Measurements from ENCODE around the gene NKTR.
A peak's percentile ranks its signal among the peaks of the same experiment; 100 is the strongest.
"Not testable (repeated sequence)": the region's sequence is repeated elsewhere in the genome, so short reads cannot be mapped to it uniquely, and the experiment has no call there.

NKTR gene

GRCh38 chr3:42600111-42600957 lies at the start of gene NKTR:
NKTR (plus strand) TSS chr3:42600686; CDS start chr3:42601007, 321 bp downstream.
- peak; percentile 98 to 99 for DNase-seq

- DNase-seq: no peak
Measured at GRCh38 chr3:42552830-42553229, 47.7 kb upstream of the NKTR start.

DNA sequence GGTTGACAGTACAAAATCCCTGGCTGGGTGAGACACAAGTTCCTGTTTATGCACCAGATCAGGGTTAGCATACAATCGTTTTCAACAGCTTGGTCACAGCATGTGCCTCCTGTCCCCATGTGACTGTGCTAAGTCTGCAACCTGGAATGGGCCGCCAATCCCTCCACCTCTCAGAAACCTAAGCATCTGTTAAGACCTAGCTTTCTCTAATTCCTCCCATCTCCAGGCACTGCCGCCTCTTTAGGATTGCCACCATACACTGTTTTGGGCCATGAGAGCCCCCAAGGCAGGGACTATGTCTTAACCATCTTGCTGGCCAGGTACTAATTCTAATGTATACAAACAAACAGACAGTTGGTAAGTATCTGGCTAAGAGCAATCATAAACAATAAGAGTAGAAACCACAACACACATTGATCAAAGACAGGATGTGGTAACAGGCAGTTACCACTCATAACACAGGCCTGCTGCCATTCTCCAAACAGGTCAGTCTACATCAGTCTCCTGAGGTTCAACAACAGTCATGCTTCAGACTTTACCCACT lies 44.3 kb upstream of the NKTR start:
- no peak for DNase-seq

GRCh38 chr3:42556817-42557216 lies 43.7 kb upstream of the NKTR start:
- DNase-seq: not testable (repeated sequence)

- DNase-seq: peak; percentile 59 to 76
Measured at GRCh38 chr3:42557854-42558253, 42.6 kb upstream of the NKTR start.

DNA sequence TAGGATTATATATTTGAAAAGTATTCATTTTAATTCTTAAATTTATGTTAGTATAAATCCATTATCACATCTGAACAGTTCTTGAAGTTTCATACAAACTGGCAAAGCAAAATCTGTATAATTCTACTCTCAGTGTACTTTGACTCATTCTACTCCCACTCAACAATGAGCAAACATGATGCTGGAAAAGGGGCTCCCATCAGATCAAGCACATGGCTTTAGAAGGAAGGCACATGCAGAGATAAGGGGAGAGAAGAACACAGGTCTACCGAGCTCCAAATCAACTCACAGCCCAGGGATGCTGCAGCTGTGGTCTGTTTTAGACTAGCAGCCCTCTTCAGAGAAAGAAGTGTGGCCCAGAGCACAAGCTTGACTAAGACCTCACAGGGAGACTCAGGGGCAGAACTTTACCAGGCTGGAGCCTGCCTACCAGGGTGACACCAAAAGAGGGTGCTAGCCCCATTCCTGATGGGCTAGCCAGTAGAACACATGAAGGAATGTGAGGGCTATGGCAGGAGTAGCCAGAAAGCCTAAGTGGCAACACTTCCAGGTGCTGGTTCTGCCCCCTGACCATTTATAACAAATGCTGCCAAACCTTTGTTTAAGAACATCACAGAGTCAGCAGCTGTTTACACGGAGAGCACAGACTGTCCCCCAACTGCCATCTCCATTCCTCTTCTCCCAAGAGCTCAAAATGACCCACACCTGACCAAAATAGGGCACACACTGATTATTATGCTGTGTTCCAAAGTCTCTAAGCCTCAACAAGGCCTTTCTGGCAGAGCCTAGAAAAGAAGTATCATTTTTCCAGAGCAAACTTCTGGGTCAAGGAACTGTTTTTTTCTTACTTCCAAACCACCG lies 38.2 kb upstream of the NKTR start:
- no peak for DNase-seq

DNA sequence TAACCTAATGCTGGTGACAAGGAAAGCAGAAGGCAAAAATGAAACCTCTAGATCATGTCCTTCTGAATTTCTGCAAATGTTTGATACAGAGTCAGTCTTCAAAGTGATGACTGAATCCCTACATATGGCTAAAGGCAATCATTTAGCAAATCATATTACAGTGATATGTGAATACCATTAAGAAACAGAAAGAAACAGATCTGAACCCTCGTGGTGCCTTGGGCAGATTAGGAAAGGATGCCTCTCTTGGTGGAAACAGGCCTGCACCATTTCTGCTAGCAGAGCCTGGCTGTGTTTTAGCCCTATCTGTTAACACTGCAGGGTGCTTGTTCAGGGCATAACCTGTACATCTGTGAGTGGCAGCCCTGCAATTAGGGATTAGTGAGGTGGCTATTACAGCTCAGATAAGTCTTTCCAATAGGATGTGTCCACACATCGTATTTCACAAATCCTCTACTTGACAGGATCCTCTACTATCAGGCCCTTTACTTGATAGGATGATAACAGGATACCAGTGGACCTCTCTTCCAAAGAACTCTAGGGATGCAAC lies 30.8 kb upstream of the NKTR start:
- no peak for DNase-seq

DNA sequence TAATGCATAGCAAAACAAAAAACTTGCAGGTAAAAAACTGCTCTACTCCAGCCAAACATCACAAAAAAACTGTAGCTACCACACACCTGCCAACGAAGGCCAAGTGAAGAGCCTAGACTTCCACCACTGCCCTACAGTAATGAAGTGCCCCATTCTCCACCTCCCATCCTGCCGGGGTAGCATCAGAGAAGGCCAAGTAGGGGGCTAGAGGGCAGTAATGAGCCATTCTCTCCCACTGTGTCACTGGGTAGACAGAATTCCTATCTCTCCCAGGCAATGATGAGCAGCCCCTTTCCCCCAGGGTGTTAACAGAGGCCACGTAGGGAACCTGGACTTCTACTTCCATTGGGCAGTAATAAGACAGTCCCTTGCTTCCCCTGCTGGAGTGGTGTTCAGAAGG lies 28.2 kb upstream of the NKTR start:
- peak; percentile 36 to 52 for DNase-seq

DNA sequence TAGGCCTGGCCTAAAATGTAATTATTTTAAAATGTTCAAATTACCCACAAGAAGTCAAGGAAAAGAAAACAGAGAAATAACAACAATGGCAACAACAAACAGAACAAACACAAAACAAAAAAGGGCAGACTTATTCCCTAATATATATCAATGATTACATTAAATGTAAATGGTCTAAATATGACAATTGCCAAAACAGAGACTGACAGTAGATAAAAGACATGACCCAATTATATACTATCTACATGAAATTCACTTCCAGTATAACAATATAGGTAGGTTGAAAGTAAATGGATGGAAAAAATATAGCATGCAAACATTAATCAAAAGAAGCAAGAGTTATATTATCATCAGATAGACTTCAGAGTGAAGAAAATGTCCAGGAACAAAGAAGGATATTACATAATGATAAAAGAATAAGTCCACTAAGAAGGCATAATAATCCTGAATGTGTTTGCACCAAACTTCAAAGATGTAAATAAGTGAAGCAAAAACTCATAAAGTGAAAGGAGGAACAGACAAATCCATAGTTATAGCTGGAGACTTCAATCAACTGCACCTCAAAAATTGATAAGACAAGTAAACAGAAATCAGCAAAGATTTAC lies 25.2 kb upstream of the NKTR start:
- DNase-seq: no peak

- DNase-seq: no peak
Measured at GRCh38 chr3:42578054-42578453, 22.4 kb upstream of the NKTR start.

- not testable (repeated sequence) for DNase-seq
Measured at GRCh38 chr3:42579346-42579745, 21.1 kb upstream of the NKTR start.

DNA sequence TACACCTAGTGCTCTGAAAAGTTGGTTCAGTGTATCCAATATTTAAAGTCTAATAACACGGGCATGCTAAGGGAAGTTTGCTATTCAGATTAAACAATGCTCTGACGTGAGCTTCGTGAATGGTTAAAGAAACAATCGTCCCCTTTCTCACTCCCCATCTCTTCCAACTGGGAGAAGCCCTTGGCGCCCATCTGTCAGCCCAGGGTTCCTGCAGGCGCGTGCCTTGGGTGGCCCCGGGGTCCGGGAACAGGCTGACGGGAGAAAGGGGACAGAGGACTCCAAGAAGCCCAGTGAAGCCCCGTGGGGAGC lies 19.1 kb upstream of the NKTR start:
- DNase-seq: no peak

GRCh38 chr3:42581709-42582473 lies 18.6 kb upstream of the NKTR start, which contains the start of gene SEC22C:
SEC22C (minus strand) TSS chr3:42581967; CDS start chr3:42569046, 12,921 bp downstream.
- DNase-seq: peak; percentile 92 to 93

GRCh38 chr3:42582474-42583070 lies 17.9 kb upstream of the NKTR start:
- no peak for DNase-seq

- no peak for DNase-seq
Measured at GRCh38 chr3:42588625-42589024, 11.9 kb upstream of the NKTR start.

DNA sequence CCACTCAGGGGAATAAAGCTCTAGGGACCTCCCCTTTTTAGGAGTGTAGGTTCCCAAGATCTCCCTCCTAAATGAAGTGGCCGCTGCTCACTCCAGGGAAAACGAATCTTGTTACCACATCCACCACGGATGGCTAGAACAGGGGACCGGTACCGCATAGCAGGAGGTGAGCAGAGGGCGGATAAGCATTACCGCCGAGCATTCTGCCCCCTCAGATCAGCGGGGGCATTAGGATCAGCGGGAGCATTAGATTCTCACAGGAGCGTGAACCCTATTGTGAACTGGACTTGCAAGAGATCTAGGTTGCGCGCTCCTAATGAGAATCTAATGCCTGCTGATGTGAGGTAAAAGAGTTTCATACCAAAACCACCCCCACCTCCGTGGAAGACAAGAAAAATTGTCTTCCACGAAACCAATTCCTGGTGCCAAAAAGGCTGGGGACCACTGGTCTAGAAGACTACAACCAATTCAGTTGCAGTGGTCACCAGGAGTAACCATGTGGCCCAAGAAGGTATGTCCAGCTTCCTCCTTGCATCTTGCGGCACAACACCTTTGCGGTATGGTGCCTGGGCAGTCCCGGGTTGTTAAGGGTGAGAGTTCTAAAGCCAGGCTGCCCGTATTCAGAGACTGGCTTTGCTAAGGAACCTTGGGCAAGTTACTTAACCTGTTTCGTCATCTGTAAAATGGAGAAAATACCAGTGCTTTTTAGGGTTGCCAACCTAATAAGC lies 10.9 kb upstream of the NKTR start:
- no peak for DNase-seq

- DNase-seq: peak in 1 of 2 experiments; percentile 5
Measured at GRCh38 chr3:42590989-42591756, 9.3 kb upstream of the NKTR start.

- DNase-seq: no peak
Measured at GRCh38 chr3:42591811-42592210, 8.7 kb upstream of the NKTR start.

DNA sequence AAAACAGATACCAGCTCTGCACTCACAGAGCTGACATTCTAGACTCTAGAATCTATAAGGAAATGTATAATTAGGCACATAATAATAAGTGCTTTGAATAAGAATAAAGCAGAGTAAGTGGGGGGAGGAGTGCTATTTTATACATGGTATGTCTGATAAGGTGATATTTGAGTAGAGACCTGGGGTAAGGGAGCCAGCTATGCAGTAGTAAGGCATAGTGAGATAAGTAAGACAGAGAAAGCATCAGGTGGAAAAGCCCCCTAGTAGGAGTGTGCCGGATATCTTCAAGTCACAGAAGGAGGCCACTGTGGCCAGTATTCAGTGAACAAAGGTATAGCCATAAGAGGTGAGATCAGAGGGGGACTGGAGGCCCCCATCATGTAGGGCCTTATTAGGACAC lies 6.9 kb upstream of the NKTR start:
- no peak for DNase-seq

DNA sequence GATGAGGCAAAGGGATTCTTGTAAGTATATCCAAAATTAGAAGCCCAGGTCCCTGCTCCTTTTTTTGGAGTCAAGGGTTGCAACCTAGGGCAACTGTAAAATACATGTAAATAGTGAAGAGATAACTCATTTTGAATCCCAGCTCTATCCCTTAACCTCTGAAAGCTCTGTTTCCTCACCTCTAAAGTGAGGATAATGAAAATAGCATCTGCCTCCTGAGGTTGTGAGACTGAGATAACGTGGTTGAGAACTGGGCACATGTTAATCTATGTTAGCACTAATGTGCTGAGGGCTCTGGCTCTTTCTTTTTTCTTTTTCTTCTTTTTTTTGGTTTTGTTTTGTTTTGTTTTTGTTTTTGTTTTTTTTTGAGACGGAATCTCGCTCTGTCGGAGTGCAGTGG lies 4.8 kb upstream of the NKTR start:
- DNase-seq: no peak

Measured in Kasumi-1 (cell line).